Adrenal gland (tissue), 5 donors: ENCODE measurements around the gene DVL1.

Experiments
- POLR2A ChIP-seq, 2 donors: fragments of 450-650 bp; IDR thresholded peaks; one replicate each; pipeline ENCODE4 v1.6.1; 2017; ENCODE audit warnings: antibody characterized with exemption in 2 of 2, mild to moderate bottlenecking in 2 of 2, moderate library complexity in 1 of 2
- TF ChIP-seq, protein P1 (sequence below), 6 experiments: fragments of 450-650 bp in 4 of 6; fragments of 200-600 bp in 2 of 6; sonication (generic) in 1 of 6; IDR thresholded peaks; 1 replicate in 5 of 6; 2 replicates in 1 of 6; pipeline versions ENCODE4 v1.5.1 to v1.8.0; 2016 to 2021; ENCODE audit warnings: antibody characterized with exemption in 6 of 6, mild to moderate bottlenecking in 2 of 6, moderate library complexity in 1 of 6
- donor health status: DM: no; HTN: no; CAD: no.

DNA sequence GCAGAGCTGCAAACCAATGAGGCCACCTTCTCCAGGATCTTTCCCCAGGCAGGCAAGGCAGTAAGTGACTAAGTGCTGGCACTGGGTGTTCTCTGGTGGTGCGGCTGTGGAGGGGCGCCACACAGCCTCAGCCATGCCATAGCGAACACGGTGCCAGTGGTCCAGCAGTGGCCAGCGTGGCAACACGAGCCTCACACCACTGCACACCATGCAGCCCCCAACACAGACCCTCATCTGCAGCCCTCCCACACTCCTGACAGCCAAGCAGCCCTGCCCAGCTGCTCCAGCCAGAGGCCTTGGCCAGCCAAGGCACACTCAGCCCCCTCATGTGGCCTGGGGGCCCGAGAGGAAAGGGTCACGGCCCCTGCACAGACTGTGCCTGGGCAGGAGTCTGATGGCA lies 27.7 kb downstream of the DVL1 start:
- TF ChIP-seq, protein P1, sequence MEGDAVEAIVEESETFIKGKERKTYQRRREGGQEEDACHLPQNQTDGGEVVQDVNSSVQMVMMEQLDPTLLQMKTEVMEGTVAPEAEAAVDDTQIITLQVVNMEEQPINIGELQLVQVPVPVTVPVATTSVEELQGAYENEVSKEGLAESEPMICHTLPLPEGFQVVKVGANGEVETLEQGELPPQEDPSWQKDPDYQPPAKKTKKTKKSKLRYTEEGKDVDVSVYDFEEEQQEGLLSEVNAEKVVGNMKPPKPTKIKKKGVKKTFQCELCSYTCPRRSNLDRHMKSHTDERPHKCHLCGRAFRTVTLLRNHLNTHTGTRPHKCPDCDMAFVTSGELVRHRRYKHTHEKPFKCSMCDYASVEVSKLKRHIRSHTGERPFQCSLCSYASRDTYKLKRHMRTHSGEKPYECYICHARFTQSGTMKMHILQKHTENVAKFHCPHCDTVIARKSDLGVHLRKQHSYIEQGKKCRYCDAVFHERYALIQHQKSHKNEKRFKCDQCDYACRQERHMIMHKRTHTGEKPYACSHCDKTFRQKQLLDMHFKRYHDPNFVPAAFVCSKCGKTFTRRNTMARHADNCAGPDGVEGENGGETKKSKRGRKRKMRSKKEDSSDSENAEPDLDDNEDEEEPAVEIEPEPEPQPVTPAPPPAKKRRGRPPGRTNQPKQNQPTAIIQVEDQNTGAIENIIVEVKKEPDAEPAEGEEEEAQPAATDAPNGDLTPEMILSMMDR (IDR thresholded peaks at IDR 0.05), result no peak
- TF ChIP-seq POLR2A (IDR thresholded peaks at IDR 0.05), result no peak
